Fibroblast of lung (primary cell): ENCODE data around the gene PIM2. TPM values are rescaled to one million over a fixed set of nuclear protein-coding genes. Genes with fewer than 3 reads are reported as not detected.

ENCODE experiments used
- DNase-seq, 2 donors: peaks; one replicate each; pipeline versions ENCODE4 v3.0.0 to v3.0.0-alpha.2; 2010; ENCODE audit warnings: low read depth in 2 of 2
- H2AFZ ChIP-seq: 2 replicates; pipeline ENCODE4 v1.5.1; 2012; ENCODE audit warnings: low read length, control low read depth, inconsistent platforms
- H3K27ac ChIP-seq: 2 replicates; pipeline ENCODE4 v1.5.1; 2011; ENCODE audit warnings: low read length, control low read depth; ENCODE audit not compliant: insufficient read depth
- H3K27me3 ChIP-seq: 2 replicates; pipeline ENCODE4 v1.5.1; 2011; ENCODE audit warnings: mild to moderate bottlenecking, low read length; ENCODE audit not compliant: control insufficient read depth, insufficient read depth
- H3K36me3 ChIP-seq: 2 replicates; pipeline ENCODE4 v1.5.1; 2011; ENCODE audit warnings: low read length; ENCODE audit not compliant: control insufficient read depth, insufficient read depth
- H3K4me1 ChIP-seq: 2 replicates; pipeline ENCODE4 v1.5.1; 2011; ENCODE audit warnings: low read length; ENCODE audit not compliant: control insufficient read depth, insufficient read depth; ENCODE audit errors: extremely low read depth
- H3K4me2 ChIP-seq: 2 replicates; pipeline ENCODE4 v1.5.1; 2011; ENCODE audit warnings: low read length, control low read depth; ENCODE audit not compliant: insufficient read depth; ENCODE audit errors: extremely low read depth
- H3K4me3 ChIP-seq, 4 experiments: fragments of 200-600 bp in 1 of 4; sonication (generic) in 1 of 4; replicated peaks in 1 of 4; 2 replicates each; pipeline ENCODE4 v1.5.1; 2011 to 2016; ENCODE audit warnings: low read length in 4 of 4, low read depth in 3 of 4, mild to moderate bottlenecking in 3 of 4, control low read depth in 2 of 4, inconsistent platforms in 1 of 4, mixed read lengths in 1 of 4; ENCODE audit not compliant: insufficient read depth in 1 of 4; ENCODE audit errors: control extremely low read depth in 1 of 4
- H3K79me2 ChIP-seq: 2 replicates; pipeline ENCODE4 v1.5.1; 2012; ENCODE audit warnings: mild to moderate bottlenecking, low read length, inconsistent platforms; ENCODE audit not compliant: control insufficient read depth, insufficient read depth
- H3K9ac ChIP-seq: 2 replicates; pipeline ENCODE4 v1.5.1; 2011; ENCODE audit warnings: mild to moderate bottlenecking, low read length, control low read depth; ENCODE audit not compliant: insufficient read depth
- H3K9me3 ChIP-seq: 2 replicates; pipeline ENCODE4 v1.5.1; 2012; ENCODE audit warnings: low read depth, low read length; ENCODE audit not compliant: control insufficient read depth, insufficient read depth
- H4K20me1 ChIP-seq: 2 replicates; pipeline ENCODE4 v1.5.1; 2011; ENCODE audit warnings: low read length; ENCODE audit not compliant: control insufficient read depth, insufficient read depth; ENCODE audit errors: extremely low read depth
- CTCF ChIP-seq, 2 donors: IDR thresholded peaks in 1 of 2; conservative IDR thresholded peaks in 1 of 2; 1 replicate in 1 of 2; 2 replicates in 1 of 2; pipeline ENCODE4 v1.5.1; 2011 to 2012; ENCODE audit warnings: low read length in 2 of 2, control low read depth in 1 of 2, inconsistent platforms in 1 of 2, low read depth in 1 of 2, mild to moderate bottlenecking in 1 of 2
- EZH2 ChIP-seq: IDR thresholded peaks from 2 replicates; pipeline ENCODE4 v1.5.1; 2012; ENCODE audit warnings: low read length, control low read depth, mild to moderate bottlenecking; ENCODE audit errors: missing control alignments
- polyA plus RNA-seq, 2 donors: library from polyadenylated mRNA; depleted of rRNA in 1 of 2; stranded (reverse) in 1 of 2; unstranded in 1 of 2; fragments of >200 nt; gene quantifications; 2 replicates each; pipeline ENCODE4 v1.2.1, GENCODE V29; 2011 to 2012; ENCODE audit warnings: missing spikeins in 1 of 2
- total RNA-seq: library from RNA; depleted of rRNA; stranded (reverse); fragments of >200 nt; gene quantifications from 2 replicates; pipeline ENCODE4 v1.2.1, GENCODE V29; 2014

Gene PIM2
- total and polyA plus RNA-seq, 2 donors (not counting 1 experiment from before 2014, with no cell fraction given): 3.1 to 3.7 TPM

GRCh38 chrX:48894891-48895290, 23.9 kb downstream of the PIM2 start:
- Histone ChIP-seq H3K4me1 (peaks cover 3% of the 10 kb centered on the region), H3K79me2 (peaks cover 11% of the 10 kb centered on the region), H3K4me3 (no peak overlapping the region), H3K9ac (no peak overlapping the region), H3K4me2 (no peak overlapping the region), H2AFZ (no peak overlapping the region), H3K36me3 (peaks cover 2% of the 10 kb centered on the region), H4K20me1 (no peaks in the 10 kb centered on the region), H3K9me3 (no peaks in the 10 kb centered on the region), H3K27ac (no peak overlapping the region), H3K27me3 (no peaks in the 10 kb centered on the region)
- TF ChIP-seq EZH2 (no peak), CTCF (conservative IDR thresholded peaks at IDR 0.05 in 1 of 2, IDR thresholded peaks at IDR 0.05 in 1 of 2; ENCODE audit: low read depth in 1 of 2, low read length in 2 of 2) (no peak)
- no peak for DNase-seq

GRCh38 chrX:48893556-48894348, 25.1 kb downstream of the PIM2 start:
- peaks cover 3% of the 10 kb centered on the region for H3K4me1 ChIP-seq
- H3K4me3 ChIP-seq: no peak overlapping the region
- no peak overlapping the region for H3K4me2 ChIP-seq
- H3K9me3 ChIP-seq: no peaks in the 10 kb centered on the region
- no peak overlapping the region for H3K9ac ChIP-seq
- TF ChIP-seq CTCF (conservative IDR thresholded peaks at IDR 0.05 in 1 of 2, IDR thresholded peaks at IDR 0.05 in 1 of 2; ENCODE audit: low read depth in 1 of 2, low read length in 2 of 2) (no peak), EZH2 (no peak)
- H3K27me3 ChIP-seq: no peaks in the 10 kb centered on the region
- peaks cover 4% of the 10 kb centered on the region for H3K79me2 ChIP-seq
- no peaks in the 10 kb centered on the region for H4K20me1 ChIP-seq
- no peak for DNase-seq
- no peak overlapping the region for H2AFZ ChIP-seq
- no peaks in the 10 kb centered on the region for H3K36me3 ChIP-seq
- no peak overlapping the region for H3K27ac ChIP-seq

GRCh38 chrX:48892896-48893295, 25.9 kb downstream of the PIM2 start:
- no peaks in the 10 kb centered on the region for H3K9me3 ChIP-seq
- no peak overlapping the region for H3K9ac ChIP-seq
- H3K27me3 ChIP-seq: no peaks in the 10 kb centered on the region
- no peak for TF ChIP-seq CTCF (conservative IDR thresholded peaks at IDR 0.05 in 1 of 2, IDR thresholded peaks at IDR 0.05 in 1 of 2; ENCODE audit: low read depth in 1 of 2, low read length in 2 of 2)
- TF ChIP-seq EZH2: no peak
- H2AFZ ChIP-seq: no peak overlapping the region
- H3K27ac ChIP-seq: no peak overlapping the region
- no peak overlapping the region for H3K4me3 ChIP-seq
- H3K4me1 ChIP-seq: peaks cover 3% of the 10 kb centered on the region
- H3K4me2 ChIP-seq: no peak overlapping the region
- H3K36me3 ChIP-seq: no peaks in the 10 kb centered on the region
- peaks cover 4% of the 10 kb centered on the region for H3K79me2 ChIP-seq
- H4K20me1 ChIP-seq: no peaks in the 10 kb centered on the region
- no peak for DNase-seq
